GM18870 (cell line): ENCODE results near the gene OSGEP.

Source experiments
- ATAC-seq: cut with Tn5 transposase; IDR thresholded peaks from one replicate; pipeline ENCODE4 v1.9.1; 2021; ENCODE audit warnings: moderate library complexity; ENCODE audit not compliant: unreplicated experiment

OSGEP gene

GRCh38 chr14:20434701-20435581, 19.7 kb downstream of the OSGEP start:
- ATAC-seq: no peak

GRCh38 chr14:20429801-20430669, 24.6 kb downstream of the OSGEP start:
- ATAC-seq: no peak

- no peak for ATAC-seq
Measured at GRCh38 chr14:20428802-20429201, 25.8 kb downstream of the OSGEP start.

- peak; percentile 27 for ATAC-seq
Measured at GRCh38 chr14:20428010-20428365, 26.6 kb downstream of the OSGEP start.

GRCh38 chr14:20427231-20428009, 27.2 kb downstream of the OSGEP start:
- peak; percentile 67 for ATAC-seq

GRCh38 chr14:20424851-20425250, 29.8 kb downstream of the OSGEP start:
- no peak for ATAC-seq

- ATAC-seq: no peak
Measured at GRCh38 chr14:20422886-20423285, 31.7 kb downstream of the OSGEP start.

GRCh38 chr14:20421267-20421666, 33.3 kb downstream of the OSGEP start:
- ATAC-seq: no peak

- no peak for ATAC-seq
Measured at GRCh38 chr14:20419419-20419818, 35.2 kb downstream of the OSGEP start.

GRCh38 chr14:20418501-20418909, 36.1 kb downstream of the OSGEP start:
- no peak for ATAC-seq

- ATAC-seq: no peak
Measured at GRCh38 chr14:20417250-20418186, 37.1 kb downstream of the OSGEP start.

- no peak for ATAC-seq
Measured at GRCh38 chr14:20416223-20416622, 38.4 kb downstream of the OSGEP start.

- ATAC-seq: peak; percentile 56
Measured at GRCh38 chr14:20415782-20416206, 38.8 kb downstream of the OSGEP start.

GRCh38 chr14:20413744-20414082, 40.9 kb downstream of the OSGEP start:
- ATAC-seq: no peak

GRCh38 chr14:20412876-20413743, 41.5 kb downstream of the OSGEP start, which contains the start of gene TEP1:
Gene TEP1, minus strand, starts transcription at chr14:20413501. Its CDS starts 5,062 bp downstream, at chr14:20408439.
- ATAC-seq: peak; percentile 26

GRCh38 chr14:20412411-20412810, 42.2 kb downstream of the OSGEP start:
- ATAC-seq: peak; percentile 61

- no peak for ATAC-seq
Measured at GRCh38 chr14:20409226-20409625, 45.4 kb downstream of the OSGEP start.

GRCh38 chr14:20403521-20403920, 51.1 kb downstream of the OSGEP start:
- no peak for ATAC-seq
